HT-29 (cell line): ENCODE data around the gene SLC38A6. TPM values are rescaled to one million over a fixed set of nuclear protein-coding genes. Genes with fewer than 3 reads are reported as not detected.
A peak's percentile ranks its signal among the peaks of the same experiment; 100 is the strongest.

Source experiments
- DNase-seq: peaks from one replicate; pipeline ENCODE4 v3.0.0-alpha.2; 2015; ENCODE audit warnings: low spot score
- total RNA-seq: library from RNA; depleted of rRNA; stranded (reverse); fragments of >200 nt; shearing (Covaris generic); gene quantifications from 2 replicates; pipeline ENCODE4 v1.2.3, GENCODE V29; 2014; rRNA removed

SLC38A6 gene
- total RNA-seq, result 2.1 and 4.2 TPM in 2 replicates

- DNase-seq, result peak; percentile 90
These were observed at the start of gene SLC38A6, which contains the start of gene TRMT5 for GRCh38 chr14:60980811-60981632. TSS of gene SLC38A6 (plus strand) at chr14:60981245. CDS start at chr14:60981278, 33 bp downstream. TSS of gene TRMT5 (minus strand) at chr14:60981079. CDS start at chr14:60980973, 106 bp downstream.

DNA sequence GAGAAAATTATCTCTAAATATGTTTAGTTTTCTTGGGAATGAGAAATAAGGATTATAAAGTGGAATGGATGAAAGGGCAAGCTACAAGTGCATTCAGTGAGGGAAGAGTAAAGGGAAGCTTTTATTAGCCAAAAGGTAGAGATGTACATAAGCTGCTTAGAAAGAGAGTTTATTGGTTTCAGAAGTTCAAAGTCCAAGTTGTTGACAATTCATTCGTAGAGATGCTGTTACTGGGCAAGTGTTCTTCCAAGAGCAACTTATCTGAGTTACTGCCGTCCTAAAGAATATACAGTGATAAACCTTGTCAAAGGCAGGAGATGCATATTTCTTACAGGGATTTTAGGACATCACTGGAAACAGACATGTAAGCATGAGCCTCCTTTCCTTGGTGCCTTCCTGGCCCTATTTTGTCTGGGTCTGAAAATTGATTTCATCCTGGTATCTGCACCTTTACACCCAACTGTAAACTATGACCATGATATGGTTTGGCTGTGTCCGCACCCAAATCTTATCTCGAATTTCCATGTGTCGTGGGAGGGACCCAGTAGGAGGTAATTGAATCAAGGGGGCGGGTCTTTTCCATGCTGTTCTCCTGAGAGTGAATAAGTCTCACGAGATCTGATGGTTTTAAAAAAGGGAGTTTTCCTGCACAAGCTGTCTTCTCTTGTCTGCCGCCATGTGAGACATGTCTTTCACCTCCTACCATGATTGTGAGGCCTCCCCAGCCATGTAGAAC, 47.0 kb upstream of the SLC38A6 start:
- DNase-seq, result peak; percentile 44

DNA sequence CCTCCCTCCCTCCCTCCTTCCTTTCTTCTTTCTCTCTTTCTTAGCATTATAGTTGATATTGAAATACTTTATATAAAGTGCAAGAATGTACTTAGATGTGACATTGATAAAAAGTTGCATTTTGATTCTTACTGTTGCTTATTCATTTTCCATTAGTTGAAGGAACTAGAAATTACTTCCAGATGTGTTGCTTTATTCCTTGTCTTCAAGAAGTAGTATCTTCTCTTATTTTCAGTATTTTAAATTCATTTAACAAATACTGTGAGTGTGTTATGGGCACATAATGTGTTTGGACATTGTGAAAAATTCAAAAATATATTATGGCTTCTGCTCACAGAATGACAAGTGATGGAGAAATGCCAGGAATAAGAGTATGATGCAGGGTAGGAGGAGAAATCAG, 45.7 kb upstream of the SLC38A6 start:
- DNase-seq, result no peak

- DNase-seq, result no peak
These were observed 37.4 kb upstream of the SLC38A6 start for GRCh38 chr14:60943637-60944032.

DNA sequence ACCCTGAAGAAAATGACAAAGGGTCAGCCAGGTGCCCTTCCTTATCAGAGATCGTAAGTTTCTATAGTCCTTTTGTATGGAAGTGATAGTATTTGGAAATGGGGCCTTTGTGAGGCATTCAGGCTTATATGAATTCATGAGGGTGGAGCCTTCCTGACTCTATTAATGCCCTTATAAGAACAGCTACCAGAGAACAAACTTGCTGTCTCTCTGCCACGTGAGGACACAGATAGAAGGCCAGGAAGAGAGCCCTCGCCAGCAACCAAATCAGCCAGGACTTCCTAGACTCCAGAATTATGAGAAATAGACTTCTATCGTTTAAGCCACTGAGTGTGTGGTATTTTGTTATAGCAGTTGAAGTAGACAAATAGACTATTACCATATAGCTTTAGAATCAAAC, 36.8 kb upstream of the SLC38A6 start:
- DNase-seq, result no peak

DNA sequence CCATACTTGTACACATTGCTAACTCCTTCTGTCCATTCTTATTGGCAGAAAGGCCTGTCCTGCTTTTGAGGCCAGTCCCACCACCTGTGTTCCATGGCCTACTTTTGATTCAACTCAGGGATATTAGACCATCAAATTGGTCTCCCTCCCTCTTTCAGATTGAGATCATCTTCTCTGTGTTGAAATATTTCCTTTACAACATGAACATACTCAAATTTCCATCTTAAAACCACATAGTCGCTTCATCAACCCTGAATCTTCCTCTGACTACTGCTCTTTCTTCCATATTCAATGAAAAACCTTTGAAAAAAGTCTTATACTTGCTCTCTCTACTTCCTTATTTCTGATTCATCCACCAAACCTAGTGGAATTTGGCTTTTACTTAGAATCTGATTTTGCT, 35.1 kb upstream of the SLC38A6 start:
- no peak for DNase-seq

DNA sequence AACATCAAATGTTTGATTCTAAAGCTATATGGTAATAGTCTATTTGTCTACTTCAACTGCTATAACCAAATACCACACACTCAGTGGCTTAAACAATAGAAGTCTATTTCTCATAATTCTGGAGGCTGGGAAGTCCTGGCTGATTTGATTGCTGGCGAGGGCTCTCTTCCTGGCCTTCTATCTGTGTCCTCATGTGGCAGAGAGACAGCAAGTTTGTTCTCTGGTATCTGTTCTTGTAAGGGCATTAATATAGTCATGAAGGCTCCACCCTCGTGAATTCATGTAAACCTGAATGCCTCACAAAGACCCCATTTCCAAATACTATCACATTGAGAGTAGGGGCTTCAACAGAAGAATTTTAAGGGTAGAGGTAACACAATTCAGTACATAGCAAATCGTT, 34.3 kb upstream of the SLC38A6 start:
- no peak for DNase-seq

DNA sequence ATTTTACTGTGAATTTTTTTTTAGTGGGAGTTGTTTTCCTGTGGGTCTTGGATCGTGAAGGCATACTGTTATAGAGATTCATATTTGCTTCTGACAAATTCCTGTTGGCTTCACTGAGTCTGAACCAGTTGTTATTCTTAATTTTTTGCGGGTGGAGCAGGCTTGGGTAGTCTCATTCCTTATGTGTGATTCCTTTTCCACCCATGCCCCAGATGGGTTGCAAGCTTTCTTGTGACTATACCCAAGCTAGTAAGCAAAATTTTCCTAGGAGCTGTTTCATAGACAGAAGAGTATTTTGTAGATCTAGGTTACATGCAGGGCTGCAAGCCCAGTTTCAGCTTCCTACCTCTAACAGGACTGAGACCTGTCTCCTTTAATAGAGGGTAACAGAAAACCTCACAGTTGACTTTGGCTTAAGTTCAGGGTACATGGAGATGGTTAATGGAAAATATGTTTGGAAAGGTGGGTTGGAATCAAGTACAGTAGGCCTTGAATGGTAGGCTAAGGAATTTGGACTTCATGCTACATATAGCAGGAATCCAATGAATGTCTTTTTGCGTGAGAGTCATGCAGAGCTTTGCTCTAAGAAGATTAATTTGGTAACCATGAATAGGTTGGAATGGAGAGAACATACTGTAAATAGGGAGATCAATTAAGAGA, 29.1 kb upstream of the SLC38A6 start:
- DNase-seq, result no peak

GRCh38 chr14:60956202-60956601, 24.8 kb upstream of the SLC38A6 start:
- no peak for DNase-seq

GRCh38 chr14:60956632-60957031, 24.4 kb upstream of the SLC38A6 start:
- no peak for DNase-seq

DNA sequence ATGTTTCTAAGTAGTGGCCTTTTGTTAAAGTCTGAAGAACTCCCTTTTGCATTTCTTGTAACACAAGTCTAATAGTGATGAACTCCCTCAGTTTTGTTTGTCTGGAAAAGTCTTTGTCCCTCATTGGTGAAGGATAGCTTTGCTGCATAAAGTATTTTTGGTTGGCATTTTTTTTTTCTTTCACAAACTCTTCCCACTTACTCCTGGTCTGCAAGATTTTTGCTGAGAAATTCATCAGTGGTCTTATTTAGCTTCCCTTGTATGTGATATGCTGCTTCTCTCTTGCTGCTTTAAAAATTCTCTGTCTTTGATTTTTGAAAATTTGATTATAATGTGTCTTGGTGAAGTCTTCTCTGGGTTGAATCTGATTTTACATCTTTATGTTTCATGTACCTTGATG, 22.9 kb upstream of the SLC38A6 start:
- DNase-seq, result no peak

- DNase-seq, result no peak
These were observed 17.3 kb upstream of the SLC38A6 start for GRCh38 chr14:60963761-60964160.

- no peak for DNase-seq
These were observed 16.1 kb upstream of the SLC38A6 start for GRCh38 chr14:60964904-60965303.

GRCh38 chr14:60965402-60965801, 15.6 kb upstream of the SLC38A6 start:
- DNase-seq, result no peak

- no peak for DNase-seq
These were observed 12.9 kb upstream of the SLC38A6 start for GRCh38 chr14:60968099-60968498.

GRCh38 chr14:60968671-60969070, 12.4 kb upstream of the SLC38A6 start:
- DNase-seq, result no peak

GRCh38 chr14:60970146-60970545, 10.9 kb upstream of the SLC38A6 start:
- peak; percentile 8 for DNase-seq

GRCh38 chr14:60971271-60971670, 9.8 kb upstream of the SLC38A6 start:
- no peak for DNase-seq

DNA sequence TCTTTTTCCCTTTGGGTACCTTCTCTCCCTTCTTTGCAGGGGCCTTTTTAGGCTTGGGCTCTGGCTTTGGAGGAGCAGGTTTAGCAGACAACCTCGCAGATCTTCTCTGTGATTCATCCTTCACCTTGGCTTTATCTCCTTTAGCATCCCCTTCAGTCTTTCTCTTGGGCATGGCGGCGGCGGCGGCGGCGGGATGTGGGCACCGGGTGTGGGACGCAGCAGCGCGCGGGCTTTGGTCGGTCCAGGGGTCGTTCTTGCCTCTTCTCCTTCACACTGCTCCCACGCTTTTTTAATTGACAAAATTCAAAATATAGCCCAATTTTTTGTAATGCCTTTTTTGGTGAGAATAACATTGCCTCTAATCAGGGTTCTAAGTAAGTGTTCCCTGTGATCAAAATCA, 8.8 kb upstream of the SLC38A6 start:
- no peak for DNase-seq

GRCh38 chr14:60973070-60973469, 8.0 kb upstream of the SLC38A6 start:
- DNase-seq, result no peak

GRCh38 chr14:60974090-60974651, 6.9 kb upstream of the SLC38A6 start:
- no peak for DNase-seq

DNA sequence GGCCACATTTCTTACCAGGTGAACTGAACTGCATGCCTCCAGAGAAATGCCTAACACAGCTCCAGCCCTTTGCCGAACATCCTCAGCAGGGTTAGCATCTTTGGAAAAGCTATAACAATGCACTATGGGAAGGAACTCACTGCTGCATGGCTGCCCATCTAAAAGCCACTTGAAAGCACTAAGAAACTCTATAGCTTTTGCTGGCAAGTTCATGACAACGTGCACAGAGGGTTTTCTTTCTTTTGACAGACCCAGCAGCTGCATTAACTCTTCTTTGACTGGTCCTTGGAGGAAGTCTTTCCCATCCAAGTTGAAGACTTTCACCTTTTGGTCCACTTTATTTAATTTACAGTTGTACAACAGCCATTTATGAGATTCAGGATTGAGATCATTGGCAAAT, 5.5 kb upstream of the SLC38A6 start:
- DNase-seq, result no peak
